Panc1 (cell line): Measurements from ENCODE around the gene DDA1.

Experiments used
- POLR2AphosphoS5 ChIP-seq: IDR thresholded peaks from 2 replicates; pipeline ENCODE4 v1.6.1; 2012; ENCODE audit warnings: mild to moderate bottlenecking, low read depth, low read length, moderate library complexity
- REST ChIP-seq, 2 experiments: IDR thresholded peaks; 2 replicates each; pipeline ENCODE4 v1.6.1; 2011 to 2012; ENCODE audit warnings: low read depth in 2 of 2, control low read depth in 1 of 2, low read length in 1 of 2, mild to moderate bottlenecking in 1 of 2, moderate library complexity in 1 of 2; ENCODE audit not compliant: insufficient read depth in 1 of 2
- TCF7L2 ChIP-seq: IDR thresholded peaks from 2 replicates; pipeline ENCODE4 v1.6.1; 2011; ENCODE audit warnings: mild to moderate bottlenecking, low read depth, low read length, inconsistent platforms
- TF ChIP-seq, protein P1 (sequence below): fragments of 450-650 bp; IDR thresholded peaks from 2 replicates; pipeline ENCODE4 v1.5.1; 2017; ENCODE audit warnings: mild to moderate bottlenecking

- TF ChIP-seq, protein P1, sequence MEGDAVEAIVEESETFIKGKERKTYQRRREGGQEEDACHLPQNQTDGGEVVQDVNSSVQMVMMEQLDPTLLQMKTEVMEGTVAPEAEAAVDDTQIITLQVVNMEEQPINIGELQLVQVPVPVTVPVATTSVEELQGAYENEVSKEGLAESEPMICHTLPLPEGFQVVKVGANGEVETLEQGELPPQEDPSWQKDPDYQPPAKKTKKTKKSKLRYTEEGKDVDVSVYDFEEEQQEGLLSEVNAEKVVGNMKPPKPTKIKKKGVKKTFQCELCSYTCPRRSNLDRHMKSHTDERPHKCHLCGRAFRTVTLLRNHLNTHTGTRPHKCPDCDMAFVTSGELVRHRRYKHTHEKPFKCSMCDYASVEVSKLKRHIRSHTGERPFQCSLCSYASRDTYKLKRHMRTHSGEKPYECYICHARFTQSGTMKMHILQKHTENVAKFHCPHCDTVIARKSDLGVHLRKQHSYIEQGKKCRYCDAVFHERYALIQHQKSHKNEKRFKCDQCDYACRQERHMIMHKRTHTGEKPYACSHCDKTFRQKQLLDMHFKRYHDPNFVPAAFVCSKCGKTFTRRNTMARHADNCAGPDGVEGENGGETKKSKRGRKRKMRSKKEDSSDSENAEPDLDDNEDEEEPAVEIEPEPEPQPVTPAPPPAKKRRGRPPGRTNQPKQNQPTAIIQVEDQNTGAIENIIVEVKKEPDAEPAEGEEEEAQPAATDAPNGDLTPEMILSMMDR, result no peak
- TF ChIP-seq TCF7L2 (no peak), POLR2AphosphoS5 (no peak), REST (IDR thresholded peaks at IDR 0.05; ENCODE audit: insufficient read depth in 1 of 2, low read depth in 2 of 2, low read length in 1 of 2) (no peak)
Measured at GRCh38 chr19:17266026-17266425, 43.3 kb upstream of the DDA1 start.
